NCI-H526 treated with DMSO at 0.1 percent for 48 hours (cell line): ENCODE results near the gene TMEM229B.

ENCODE experiments used
- DNase-seq: peaks from one replicate; lab custom pipeline; 2025; lab: John Stamatoyannopoulos, UW

The TMEM229B gene

DNA sequence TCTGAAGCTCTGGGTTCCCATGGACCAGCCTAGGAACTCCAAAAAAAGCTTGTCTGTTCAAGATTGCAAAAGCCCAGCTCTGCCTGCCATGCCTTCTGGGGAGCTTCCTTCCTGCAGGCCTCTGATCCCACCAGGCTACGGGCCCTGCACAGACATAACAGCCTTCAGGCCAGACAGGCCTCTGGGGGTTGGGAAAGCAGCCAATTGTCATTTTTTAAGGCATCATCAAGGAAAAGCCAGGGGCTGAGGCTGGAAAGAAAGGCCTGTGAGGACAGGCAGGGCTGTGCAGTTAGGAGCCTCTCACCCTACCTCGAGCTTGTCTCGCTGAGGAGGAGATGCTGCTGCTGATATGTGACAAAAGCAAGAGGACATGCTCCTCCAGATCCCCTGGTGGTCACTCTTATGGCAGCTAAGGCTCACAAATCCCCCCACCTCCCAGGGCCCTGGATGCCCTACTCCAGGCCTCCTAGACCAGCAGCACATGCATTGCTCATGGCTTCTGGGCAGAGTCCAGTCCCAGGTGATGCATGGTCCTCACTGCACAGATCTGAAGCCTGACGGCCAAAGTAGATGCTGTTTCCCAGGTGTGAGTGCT lies 2.9 kb downstream of the TMEM229B start:
- no peak for DNase-seq

DNA sequence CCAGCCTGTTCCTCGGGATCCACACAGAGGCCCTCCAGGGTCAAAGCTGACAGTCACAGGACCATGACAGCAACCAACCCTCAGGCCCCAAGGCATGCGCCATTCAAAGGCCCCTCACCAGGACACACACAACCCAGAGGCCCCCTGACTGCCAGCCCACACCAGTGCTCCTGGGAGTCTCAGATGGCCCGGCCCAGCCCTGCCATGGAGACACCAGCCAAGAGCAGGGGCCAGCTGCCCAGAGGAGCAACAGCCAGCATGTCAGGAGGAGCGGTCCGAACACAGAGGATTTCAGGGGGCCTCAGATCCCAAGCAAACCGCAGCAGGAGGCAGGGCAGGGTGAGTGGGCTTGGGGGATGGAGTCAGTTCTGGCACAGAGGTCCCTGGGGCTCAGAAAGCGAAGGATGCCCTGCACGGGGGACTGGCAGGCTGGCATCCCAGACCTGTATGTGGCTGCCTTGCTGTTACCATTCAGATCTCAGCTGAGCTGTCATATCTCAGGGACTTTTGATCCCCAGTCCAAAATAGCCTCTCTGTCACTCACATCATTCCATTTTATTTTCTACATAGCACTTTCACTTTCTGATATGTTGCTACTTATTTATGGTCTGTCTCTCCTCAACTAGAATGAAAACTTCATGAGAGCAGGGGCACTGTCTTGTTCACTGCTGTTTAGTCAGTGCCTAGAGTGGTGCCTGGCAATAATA lies 4.8 kb downstream of the TMEM229B start:
- DNase-seq: no peak

DNA sequence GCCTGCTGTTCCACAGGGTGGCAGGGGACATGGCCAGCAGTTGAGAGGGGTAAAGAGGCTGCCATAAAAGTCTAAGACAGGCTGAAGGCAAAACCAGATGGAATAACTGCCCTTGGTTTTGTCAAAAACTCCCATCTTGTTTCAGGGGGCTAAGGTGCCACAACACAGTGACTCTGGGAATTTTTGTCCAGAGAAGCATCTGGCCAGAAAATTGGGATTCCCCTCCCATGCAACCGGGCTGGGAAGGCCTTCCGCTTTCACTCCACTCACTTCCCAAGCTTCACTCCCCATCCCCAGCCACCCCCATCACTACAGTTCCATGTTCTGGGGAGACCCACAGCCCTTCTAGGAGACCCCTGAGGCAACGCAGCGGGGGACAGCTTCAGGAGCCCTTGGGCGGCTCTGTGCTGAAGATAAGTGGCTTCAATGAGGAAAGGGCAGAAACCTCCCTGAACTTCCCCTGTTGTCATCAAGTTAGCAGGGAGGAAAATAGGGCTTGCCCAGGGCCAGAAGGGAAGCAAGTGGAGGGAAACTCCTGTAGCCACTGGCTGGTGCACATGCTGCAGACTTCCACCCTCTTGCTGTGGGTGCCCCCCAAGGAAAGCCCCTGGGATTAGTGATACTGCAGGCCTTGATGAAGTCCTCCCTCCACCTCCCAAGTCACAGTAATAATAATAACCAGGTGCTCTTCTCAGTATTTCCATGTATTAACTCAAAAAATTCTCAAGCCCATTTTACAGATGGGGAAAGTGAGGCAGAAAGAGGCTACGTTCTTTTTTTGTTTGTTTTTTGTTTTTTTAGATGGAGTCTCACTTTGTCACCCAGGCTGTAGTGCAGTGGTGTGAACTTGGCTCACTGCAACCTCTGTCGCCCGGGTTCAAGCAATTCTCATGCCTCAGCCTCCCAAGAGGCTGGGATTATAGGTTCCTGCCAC lies 6.0 kb downstream of the TMEM229B start:
- DNase-seq: no peak

DNA sequence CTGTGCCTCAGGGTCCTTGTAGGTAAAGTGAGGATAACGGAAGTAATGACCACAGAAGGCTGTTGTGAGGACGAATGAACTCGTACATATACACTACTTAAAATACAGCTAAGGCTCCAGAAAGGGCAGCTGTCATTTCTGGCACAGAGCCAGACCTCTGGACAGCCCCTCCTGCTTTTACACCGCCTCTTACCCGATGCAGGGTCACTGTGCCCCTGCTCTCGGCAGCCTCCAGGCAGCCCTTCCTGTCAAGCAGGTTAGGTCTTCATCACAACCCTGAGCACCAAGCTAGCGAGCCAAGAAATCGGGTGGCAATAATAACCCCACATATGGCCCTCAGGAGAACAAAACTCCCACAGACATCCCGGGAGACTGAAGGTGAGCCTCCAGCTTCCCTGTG lies 8.5 kb downstream of the TMEM229B start:
- peak; percentile 40 for DNase-seq

DNA sequence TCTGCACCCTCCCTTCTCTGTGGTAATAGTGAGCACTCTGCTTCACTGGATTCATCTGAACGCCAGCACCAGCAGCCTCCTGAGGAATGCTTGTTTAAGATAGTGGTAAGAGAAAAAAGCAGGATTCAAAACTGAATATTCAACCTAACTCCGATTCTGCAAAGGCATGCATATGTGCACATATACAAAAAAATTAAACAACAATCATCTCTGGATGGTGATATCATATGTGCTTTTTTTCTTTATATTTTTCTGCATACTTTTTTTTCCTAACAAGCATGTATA lies 9.8 kb downstream of the TMEM229B start:
- no peak for DNase-seq

DNA sequence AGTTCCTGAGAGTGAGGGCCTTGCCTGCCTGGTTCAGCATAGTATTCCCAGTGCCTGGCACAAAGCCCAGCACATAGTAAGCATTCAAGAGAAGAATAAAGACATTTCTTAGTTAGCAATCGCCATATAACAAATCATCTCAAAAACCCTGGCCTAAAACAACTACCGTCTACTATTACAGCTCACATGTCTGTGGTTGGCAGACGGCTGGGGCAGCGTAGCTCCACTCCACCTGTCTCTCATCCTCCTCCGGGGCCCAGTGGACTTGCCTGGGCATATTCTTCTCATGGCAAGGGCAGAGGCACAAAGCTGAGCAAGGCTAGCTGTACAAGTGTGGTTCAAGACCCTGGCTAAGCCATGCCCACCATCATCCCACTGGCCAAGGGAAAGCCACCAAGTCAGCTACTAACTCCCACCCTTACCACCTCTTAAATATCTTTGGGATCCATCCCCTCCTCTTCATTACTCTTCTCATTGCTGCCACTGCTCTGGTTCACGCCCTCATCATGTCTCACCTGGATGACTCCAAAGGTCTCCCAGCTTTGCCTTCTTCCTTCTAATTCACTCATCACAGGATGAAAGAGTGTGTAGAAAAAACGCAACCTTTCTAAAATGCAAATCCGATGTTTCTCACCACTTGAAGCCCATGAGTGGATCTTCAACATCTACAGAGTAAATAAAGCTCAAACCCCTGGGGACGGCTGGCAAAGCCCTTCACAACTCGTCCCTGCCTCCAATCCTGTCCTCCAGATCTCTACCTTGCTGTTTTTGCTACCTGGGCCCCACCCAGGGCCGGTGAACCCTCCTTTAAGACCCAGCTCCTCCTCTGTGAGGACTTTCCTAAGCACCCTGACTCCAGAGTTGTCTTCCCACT lies 10.4 kb downstream of the TMEM229B start:
- DNase-seq: peak; percentile 54

DNA sequence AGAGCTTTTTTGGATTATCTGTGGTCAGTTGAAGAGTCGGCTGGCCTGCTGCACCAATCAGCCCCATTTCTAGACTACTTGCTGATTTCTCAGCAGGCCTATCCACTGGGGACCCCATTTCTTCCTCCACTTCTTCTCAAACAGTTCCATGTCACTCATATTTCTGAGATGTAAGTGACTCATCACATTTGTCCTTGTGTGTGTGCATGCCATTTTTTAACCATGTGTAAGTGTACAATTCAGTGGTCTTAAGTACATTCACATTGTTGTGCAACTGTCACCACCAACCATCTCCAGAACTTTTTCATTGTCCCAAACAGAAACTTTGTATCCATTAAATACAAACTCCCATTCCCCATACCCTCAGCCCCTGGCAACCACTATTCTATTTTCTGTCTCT lies 14.2 kb downstream of the TMEM229B start:
- DNase-seq: no peak

DNA sequence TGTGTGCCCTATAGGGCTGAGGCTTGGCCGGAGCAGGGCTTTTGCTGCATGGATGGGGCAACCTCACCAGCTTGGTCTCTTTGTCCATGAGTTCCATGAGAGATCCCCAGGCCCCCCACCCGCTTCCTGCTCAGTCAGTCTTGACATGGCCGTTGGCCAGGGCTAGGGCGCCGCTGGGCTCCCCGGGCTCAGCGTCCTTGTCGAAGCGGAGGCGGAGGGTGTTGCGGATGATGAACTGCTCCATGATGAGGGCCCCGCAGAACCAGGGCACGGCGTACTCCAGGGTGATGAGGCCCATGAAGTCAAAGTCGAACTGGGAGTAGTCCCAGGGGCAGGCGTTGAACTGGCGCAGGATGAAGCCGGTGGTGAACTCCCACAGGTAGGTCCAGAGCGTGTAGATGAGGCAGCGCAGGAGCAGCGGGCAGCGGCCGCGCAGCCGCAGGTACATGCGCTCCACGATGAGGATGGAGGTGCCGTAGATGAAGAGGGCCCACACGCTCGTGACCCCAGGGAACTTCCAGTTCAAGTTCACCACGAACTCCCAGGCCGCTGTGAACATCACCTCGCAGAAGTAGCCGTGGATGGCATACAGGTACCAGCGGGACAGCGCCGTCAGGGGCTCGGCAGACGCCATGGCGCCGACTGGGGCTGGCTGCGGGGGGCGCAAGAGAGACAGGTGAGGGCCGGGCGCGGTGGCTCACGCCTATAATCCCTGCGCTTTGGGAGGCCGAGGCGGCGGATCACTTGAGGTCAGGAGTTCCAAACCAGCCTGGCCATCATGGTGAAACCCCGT lies 15.0 kb downstream of the TMEM229B start:
- no peak for DNase-seq

DNA sequence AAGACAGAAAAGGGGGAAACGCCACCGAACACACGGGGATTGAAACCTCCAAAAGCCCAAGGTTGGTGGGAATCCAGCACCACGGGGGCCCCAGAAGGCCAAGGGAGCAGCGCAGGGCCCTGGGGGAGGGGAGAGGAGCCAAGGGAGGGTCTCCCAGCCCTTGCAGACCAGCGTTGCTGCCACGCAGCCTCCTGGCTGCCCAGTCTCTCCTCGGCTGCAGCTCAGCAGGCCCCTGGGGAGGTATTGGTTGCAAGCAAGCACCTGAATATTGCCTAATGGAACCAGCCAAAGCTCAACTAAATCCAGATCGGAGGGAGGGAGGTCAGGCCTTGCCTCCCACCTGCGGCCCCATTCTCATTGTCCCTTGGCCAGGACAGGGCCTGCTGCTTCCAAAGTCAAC lies 15.8 kb downstream of the TMEM229B start:
- DNase-seq: no peak

DNA sequence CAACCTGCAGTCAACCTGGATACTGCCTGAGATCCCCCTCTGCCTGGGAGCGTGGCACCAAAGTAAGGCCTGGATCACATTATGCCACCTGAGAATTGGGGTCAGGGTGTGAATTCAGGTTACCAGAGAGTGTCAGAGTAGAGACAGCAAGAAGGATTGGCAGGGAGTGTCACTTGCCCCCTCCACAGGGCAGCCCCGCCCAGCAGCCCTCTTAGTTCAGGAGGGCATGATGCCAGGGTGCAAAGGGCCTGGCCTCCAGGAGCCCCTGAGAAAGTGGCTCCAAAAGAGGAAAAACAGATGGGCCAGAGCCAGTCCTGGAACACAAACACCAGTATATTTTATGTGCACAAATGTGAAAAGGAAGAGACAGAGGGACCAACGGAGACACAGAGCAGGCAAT lies 18.6 kb downstream of the TMEM229B start:
- no peak for DNase-seq

DNA sequence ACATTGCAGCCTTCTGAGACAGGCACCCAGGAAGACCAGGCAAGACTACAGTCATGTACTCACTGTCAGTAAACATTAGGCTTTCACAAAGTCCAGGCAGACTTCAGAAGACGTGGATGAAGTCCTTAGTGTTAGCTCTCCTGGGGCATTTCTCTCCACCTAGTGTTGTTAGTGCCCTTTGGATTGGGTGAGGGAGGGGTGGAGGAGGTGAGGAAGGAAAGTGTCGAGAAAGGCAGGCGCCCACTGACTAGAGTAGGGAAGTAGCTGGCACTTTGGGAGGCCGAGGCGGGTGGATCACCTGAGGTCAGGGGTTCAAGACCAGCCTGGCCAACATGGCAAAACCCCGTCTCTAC lies 20.2 kb downstream of the TMEM229B start:
- no peak for DNase-seq

DNA sequence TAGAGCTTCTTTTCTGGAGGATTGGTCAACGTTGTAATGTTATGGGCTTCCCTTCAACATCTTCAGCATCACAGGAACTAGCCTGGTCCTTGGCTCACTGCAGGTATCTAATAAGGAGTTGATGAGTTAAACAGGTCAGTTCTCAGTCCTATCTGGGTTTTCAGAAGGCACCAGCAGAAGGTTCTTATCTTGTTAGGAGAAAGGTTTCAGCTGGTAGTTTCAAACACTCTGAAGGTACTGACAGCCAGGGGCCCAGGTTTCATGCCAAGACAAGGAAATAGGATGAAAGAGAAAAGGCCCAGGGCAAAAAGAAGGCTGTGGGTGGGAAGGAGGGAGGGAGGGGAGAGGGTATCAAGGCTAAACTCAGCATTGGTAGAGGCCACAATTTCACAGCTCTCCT lies 21.4 kb downstream of the TMEM229B start:
- DNase-seq: no peak

DNA sequence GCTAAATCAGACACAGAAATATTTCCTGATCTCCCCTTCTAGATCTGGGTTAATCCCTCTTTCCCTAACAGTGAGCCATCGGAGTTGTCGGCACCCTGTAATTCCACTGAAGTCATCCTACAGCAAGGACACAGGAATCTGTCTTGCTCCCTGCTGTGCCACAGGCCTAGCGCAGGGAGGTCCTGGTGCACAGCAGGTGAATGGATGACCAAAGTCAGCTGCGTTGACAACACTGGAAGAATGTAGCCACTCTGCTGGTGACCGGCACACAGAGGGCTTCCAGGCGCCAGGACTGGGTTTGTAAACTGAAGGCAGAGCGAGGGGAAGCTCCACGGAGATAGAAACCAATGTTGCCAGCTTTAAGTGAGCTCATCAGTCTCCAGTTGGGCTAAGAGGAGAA lies 23.6 kb downstream of the TMEM229B start:
- no peak for DNase-seq

DNA sequence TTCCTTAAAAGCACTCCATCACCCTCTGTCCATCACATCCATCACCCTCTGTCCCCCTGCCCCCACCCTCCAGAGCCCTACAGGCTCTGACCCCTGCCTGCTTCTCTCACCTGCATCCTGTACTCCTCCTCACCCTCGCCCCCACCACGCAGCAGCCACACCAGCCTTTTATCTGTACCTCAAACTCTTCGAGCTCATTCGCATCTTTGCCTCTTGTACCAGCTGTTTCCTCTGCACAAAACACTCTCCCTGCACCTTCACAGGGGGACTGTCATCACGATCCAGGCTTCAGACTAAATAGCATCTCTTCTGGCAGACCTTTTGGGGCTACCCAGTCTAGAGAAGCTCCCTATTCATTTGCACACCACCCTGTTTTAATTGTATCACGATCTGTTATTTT lies 24.1 kb downstream of the TMEM229B start:
- DNase-seq: no peak

DNA sequence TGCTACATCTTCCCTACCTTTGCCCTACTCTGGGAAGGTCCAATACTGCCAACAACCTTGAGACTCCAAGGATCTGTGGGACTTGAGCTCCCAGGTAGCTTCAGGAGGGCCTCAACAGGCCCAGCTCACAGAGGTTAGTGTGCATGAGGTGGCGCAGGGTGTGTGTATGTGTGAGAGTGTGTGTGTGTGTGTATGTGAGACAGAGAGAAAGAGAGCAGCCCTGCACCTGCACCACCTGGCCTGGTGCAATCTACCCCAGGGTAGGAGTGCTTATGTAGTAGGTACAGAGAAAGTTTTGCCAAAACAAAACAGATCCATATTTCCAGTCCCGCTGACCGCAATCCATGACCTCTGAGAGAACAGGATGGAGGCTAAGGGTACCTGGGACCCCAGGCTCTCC lies 24.6 kb downstream of the TMEM229B start:
- no peak for DNase-seq

DNA sequence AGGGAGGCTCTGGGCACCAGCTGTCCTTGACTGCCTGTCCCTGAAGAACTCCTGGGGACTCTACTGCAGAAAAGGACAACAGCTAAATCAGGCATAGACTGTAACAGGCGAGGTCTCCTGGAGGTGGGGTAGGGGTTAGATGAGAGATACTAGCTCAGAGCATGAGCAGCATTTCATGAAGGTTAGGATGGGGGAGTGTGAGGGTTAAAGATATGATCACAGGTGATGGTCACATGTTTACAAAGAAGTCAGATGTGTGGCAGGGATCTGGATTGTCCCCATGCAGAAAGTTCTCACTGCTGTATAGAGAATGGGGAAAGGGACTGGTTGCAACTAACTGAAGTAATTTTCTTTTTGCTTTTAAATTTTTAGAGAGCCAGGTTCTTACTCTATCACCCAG lies 26.5 kb downstream of the TMEM229B start:
- no peak for DNase-seq

DNA sequence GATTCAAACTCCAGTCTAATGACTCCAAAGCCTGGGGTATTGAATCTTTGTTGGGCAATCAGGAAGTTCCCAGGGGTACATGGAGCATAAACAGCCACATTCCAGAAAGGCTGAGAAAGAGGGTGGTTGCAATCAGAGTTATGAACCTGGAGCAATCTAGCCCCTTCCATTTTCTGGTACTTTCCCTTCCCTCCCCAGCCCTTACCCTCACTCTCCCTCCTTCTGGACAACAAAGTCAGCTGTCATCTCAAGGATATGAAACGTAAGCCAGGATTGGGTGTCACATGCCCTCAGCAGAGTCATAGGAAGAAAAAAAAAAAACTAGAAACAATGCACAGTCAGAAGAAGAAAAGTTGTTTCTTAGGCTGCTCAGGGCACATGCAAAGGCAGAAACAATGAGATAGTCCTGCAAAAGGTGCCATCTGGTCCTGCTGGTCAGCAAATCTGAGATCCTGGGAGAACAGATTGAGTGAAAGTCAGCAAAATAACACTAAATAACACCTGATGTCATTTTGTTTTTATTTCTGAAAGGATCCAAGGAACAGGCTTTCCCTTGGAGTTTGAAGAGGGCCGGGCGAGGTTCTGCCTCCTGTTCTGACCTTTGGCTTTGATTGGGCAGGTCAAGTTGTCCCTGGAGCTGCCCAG lies 27.1 kb downstream of the TMEM229B start:
- DNase-seq: no peak

DNA sequence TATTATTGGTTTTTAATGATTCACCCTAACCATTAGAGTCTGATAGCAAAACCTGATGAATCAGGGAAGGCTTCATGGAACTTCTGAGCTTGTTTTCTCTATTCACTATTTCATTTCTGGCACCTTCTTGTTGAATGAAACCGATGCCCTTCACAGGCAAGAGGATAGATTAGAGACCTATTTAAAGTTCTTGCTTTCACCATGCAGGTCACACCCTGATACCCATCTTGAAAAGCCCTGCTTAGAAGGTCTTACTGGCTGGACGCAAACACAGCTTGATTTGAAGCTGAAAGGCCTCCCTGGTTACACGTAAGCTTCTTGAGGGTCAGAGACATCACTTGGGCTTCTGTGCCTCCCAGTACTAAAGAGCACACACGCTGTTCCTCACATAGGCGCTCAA lies 29.2 kb downstream of the TMEM229B start:
- DNase-seq: no peak

DNA sequence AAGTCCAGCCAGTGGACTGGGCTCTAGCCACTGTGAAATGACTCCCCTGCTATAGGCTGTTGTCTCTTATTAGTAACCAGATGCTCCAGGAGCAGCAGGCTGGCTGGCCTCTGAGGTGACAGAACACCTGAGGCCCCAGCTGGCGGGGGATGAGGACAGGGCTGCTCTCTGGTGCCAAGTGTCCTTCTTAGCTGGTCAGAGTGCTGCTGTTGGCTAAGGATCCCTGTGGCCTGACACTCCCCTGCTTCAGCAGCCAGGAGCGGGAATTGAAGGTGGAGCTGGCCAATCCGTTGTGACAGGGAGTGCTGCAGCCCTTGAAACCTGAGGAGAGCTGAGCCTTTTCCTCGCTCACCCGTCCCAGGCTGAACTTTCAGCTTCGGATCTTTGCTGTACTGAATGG lies 30.7 kb downstream of the TMEM229B start:
- no peak for DNase-seq

DNA sequence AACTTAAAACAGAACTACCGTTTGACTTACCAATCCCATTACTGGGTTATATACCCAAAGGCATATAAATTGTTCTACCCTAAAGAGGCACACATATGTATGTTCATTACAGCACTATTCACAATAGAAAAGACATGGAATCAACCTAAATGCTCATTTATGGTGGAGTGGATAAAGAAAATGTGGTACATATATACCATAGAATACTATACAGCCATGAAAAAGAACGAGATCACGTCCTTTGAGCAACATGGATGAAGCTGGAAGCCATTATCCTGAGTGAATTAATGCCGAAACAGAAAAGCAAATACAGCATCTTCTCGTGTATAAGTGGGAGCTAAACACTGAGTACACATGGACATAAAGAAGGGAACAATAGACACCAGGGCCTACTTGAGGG lies 31.8 kb downstream of the TMEM229B start:
- DNase-seq: no peak
